ENCODE measurements around the gene STRADA. TPM values are rescaled to one million over a fixed set of nuclear protein-coding genes. Genes with fewer than 3 reads are reported as not detected.
A peak's percentile ranks its signal among the peaks of the same experiment; 100 is the strongest.

STRADA gene
- polyA plus RNA-seq, 1 donor: 43.3 TPM

- no peaks in the 10 kb centered on the region for H3K4me1 ChIP-seq (ENCODE audit: control insufficient read depth, insufficient read depth, low read length)
- no peaks in the 10 kb centered on the region for H3K9me3 ChIP-seq (ENCODE audit: control insufficient read depth, low read depth, low read length)
- no CpG with 5 or more reads among the region's 3 CpGs for WGBS (ENCODE audit: insufficient coverage, low lambda C conversion rate)
- peaks cover 52% of the 10 kb centered on the region for H3K36me3 ChIP-seq (ENCODE audit: control insufficient read depth, insufficient read depth, low read length)
- DNase-seq: no peak
- no peaks in the 10 kb centered on the region for H3K27me3 ChIP-seq (ENCODE audit: control insufficient read depth, insufficient read depth, low read length)
- no peak overlapping the region for H3K4me3 ChIP-seq (ENCODE audit: low read length)
- H3K27ac ChIP-seq (ENCODE audit: low read length): no peak overlapping the region
Measured at GRCh38 chr17:63685578-63685977, 56.0 kb downstream of the STRADA start.

- no CpG with 5 or more reads among the region's 2 CpGs for WGBS (ENCODE audit: insufficient coverage, low lambda C conversion rate)
- no peaks in the 10 kb centered on the region for H3K9me3 ChIP-seq (ENCODE audit: control insufficient read depth, low read depth, low read length)
- no peak for DNase-seq
- no peak overlapping the region for H3K27ac ChIP-seq (ENCODE audit: low read length)
- H3K36me3 ChIP-seq (ENCODE audit: control insufficient read depth, insufficient read depth, low read length): peaks cover 47% of the 10 kb centered on the region
- H3K4me3 ChIP-seq (ENCODE audit: low read length): no peak overlapping the region
- no peaks in the 10 kb centered on the region for H3K4me1 ChIP-seq (ENCODE audit: control insufficient read depth, insufficient read depth, low read length)
- no peaks in the 10 kb centered on the region for H3K27me3 ChIP-seq (ENCODE audit: control insufficient read depth, insufficient read depth, low read length)
Measured at GRCh38 chr17:63685041-63685440, 56.6 kb downstream of the STRADA start.

- no peaks in the 10 kb centered on the region for H3K9me3 ChIP-seq (ENCODE audit: control insufficient read depth, low read depth, low read length)
- no peaks in the 10 kb centered on the region for H3K4me1 ChIP-seq (ENCODE audit: control insufficient read depth, insufficient read depth, low read length)
- H3K27me3 ChIP-seq (ENCODE audit: control insufficient read depth, insufficient read depth, low read length): no peaks in the 10 kb centered on the region
- H3K27ac ChIP-seq (ENCODE audit: low read length): no peak overlapping the region
- H3K36me3 ChIP-seq (ENCODE audit: control insufficient read depth, insufficient read depth, low read length): peaks cover 31% of the 10 kb centered on the region
- no peak for DNase-seq
- H3K4me3 ChIP-seq (ENCODE audit: low read length): no peak overlapping the region
Measured at GRCh38 chr17:63682981-63683380, 58.6 kb downstream of the STRADA start.

- H3K27me3 ChIP-seq (ENCODE audit: control insufficient read depth, insufficient read depth, low read length): no peaks in the 10 kb centered on the region
- no CpG with 5 or more reads among the region's 1 CpG for WGBS (ENCODE audit: insufficient coverage, low lambda C conversion rate)
- H3K9me3 ChIP-seq (ENCODE audit: control insufficient read depth, low read depth, low read length): no peaks in the 10 kb centered on the region
- no peak overlapping the region for H3K27ac ChIP-seq (ENCODE audit: low read length)
- peaks cover 31% of the 10 kb centered on the region for H3K36me3 ChIP-seq (ENCODE audit: control insufficient read depth, insufficient read depth, low read length)
- no peak for DNase-seq
- H3K4me1 ChIP-seq (ENCODE audit: control insufficient read depth, insufficient read depth, low read length): no peaks in the 10 kb centered on the region
- H3K4me3 ChIP-seq (ENCODE audit: low read length): no peak overlapping the region
Measured at GRCh38 chr17:63682441-63682840, 59.2 kb downstream of the STRADA start.

GRCh38 chr17:63681530-63681929 lies 60.1 kb downstream of the STRADA start:
- peaks cover under 1% of the 10 kb centered on the region for H3K4me1 ChIP-seq (ENCODE audit: control insufficient read depth, insufficient read depth, low read length)
- H3K9me3 ChIP-seq (ENCODE audit: control insufficient read depth, low read depth, low read length): no peaks in the 10 kb centered on the region
- H3K36me3 ChIP-seq (ENCODE audit: control insufficient read depth, insufficient read depth, low read length): peaks cover 31% of the 10 kb centered on the region
- no peaks in the 10 kb centered on the region for H3K27me3 ChIP-seq (ENCODE audit: control insufficient read depth, insufficient read depth, low read length)
- no peak overlapping the region for H3K4me3 ChIP-seq (ENCODE audit: low read length)
- no peak for DNase-seq
- no peak overlapping the region for H3K27ac ChIP-seq (ENCODE audit: low read length)
- WGBS (ENCODE audit: insufficient coverage, low lambda C conversion rate): no CpG with 5 or more reads among the region's 8 CpGs

- DNase-seq: no peak
- H3K27me3 ChIP-seq (ENCODE audit: control insufficient read depth, insufficient read depth, low read length): no peaks in the 10 kb centered on the region
- H3K9me3 ChIP-seq (ENCODE audit: control insufficient read depth, low read depth, low read length): no peaks in the 10 kb centered on the region
- H3K4me1 ChIP-seq (ENCODE audit: control insufficient read depth, insufficient read depth, low read length): peaks cover 4% of the 10 kb centered on the region
- no peak overlapping the region for H3K27ac ChIP-seq (ENCODE audit: low read length)
- no CpG with 5 or more reads among the region's 1 CpG for WGBS (ENCODE audit: insufficient coverage, low lambda C conversion rate)
- peaks cover 25% of the 10 kb centered on the region for H3K36me3 ChIP-seq (ENCODE audit: control insufficient read depth, insufficient read depth, low read length)
- no peak overlapping the region for H3K4me3 ChIP-seq (ENCODE audit: low read length)
Measured at GRCh38 chr17:63680700-63681099, 60.9 kb downstream of the STRADA start.

GRCh38 chr17:63679214-63679613 lies 62.4 kb downstream of the STRADA start:
- Histone ChIP-seq H3K27ac (ENCODE audit: low read length) (no peak overlapping the region), H3K4me1 (ENCODE audit: control insufficient read depth, insufficient read depth, low read length) (peaks cover 9% of the 10 kb centered on the region), H3K4me3 (ENCODE audit: low read length) (no peak overlapping the region), H3K36me3 (ENCODE audit: control insufficient read depth, insufficient read depth, low read length) (peaks cover 16% of the 10 kb centered on the region), H3K9me3 (ENCODE audit: control insufficient read depth, low read depth, low read length) (no peaks in the 10 kb centered on the region), H3K27me3 (ENCODE audit: control insufficient read depth, insufficient read depth, low read length) (no peaks in the 10 kb centered on the region)
- no CpG with 5 or more reads among the region's 5 CpGs for WGBS (ENCODE audit: insufficient coverage, low lambda C conversion rate)
- no peak for DNase-seq

- H3K4me3 ChIP-seq (ENCODE audit: low read length): no peak overlapping the region
- no peak overlapping the region for H3K27ac ChIP-seq (ENCODE audit: low read length)
- peaks cover 6% of the 10 kb centered on the region for H3K36me3 ChIP-seq (ENCODE audit: control insufficient read depth, insufficient read depth, low read length)
- DNase-seq: no peak
- H3K4me1 ChIP-seq (ENCODE audit: control insufficient read depth, insufficient read depth, low read length): peaks cover 9% of the 10 kb centered on the region
- no peaks in the 10 kb centered on the region for H3K9me3 ChIP-seq (ENCODE audit: control insufficient read depth, low read depth, low read length)
- WGBS (ENCODE audit: insufficient coverage, low lambda C conversion rate): no CpG with 5 or more reads among the region's 3 CpGs
- no peaks in the 10 kb centered on the region for H3K27me3 ChIP-seq (ENCODE audit: control insufficient read depth, insufficient read depth, low read length)
Measured at GRCh38 chr17:63676584-63676983, 65.0 kb downstream of the STRADA start.

- peak; percentile 75 to 86 for DNase-seq
- Histone ChIP-seq H3K27ac (ENCODE audit: low read length) (no peak overlapping the region), H3K9me3 (ENCODE audit: control insufficient read depth, low read depth, low read length) (no peaks in the 10 kb centered on the region), H3K4me1 (ENCODE audit: control insufficient read depth, insufficient read depth, low read length) (peaks cover 9% of the 10 kb centered on the region), H3K4me3 (ENCODE audit: low read length) (no peak overlapping the region), H3K27me3 (ENCODE audit: control insufficient read depth, insufficient read depth, low read length) (no peaks in the 10 kb centered on the region), H3K36me3 (ENCODE audit: control insufficient read depth, insufficient read depth, low read length) (peaks cover 4% of the 10 kb centered on the region)
- WGBS (ENCODE audit: insufficient coverage, low lambda C conversion rate): no CpG with 5 or more reads among the region's 6 CpGs
Measured at GRCh38 chr17:63675607-63676546, 65.7 kb downstream of the STRADA start.

GRCh38 chr17:63675231-63675606 lies 66.4 kb downstream of the STRADA start:
- Histone ChIP-seq H3K27ac (ENCODE audit: low read length) (no peak overlapping the region), H3K9me3 (ENCODE audit: control insufficient read depth, low read depth, low read length) (no peaks in the 10 kb centered on the region), H3K36me3 (ENCODE audit: control insufficient read depth, insufficient read depth, low read length) (peaks cover 5% of the 10 kb centered on the region), H3K4me3 (ENCODE audit: low read length) (no peak overlapping the region), H3K27me3 (ENCODE audit: control insufficient read depth, insufficient read depth, low read length) (no peaks in the 10 kb centered on the region), H3K4me1 (ENCODE audit: control insufficient read depth, insufficient read depth, low read length) (peaks cover 9% of the 10 kb centered on the region)
- WGBS (ENCODE audit: insufficient coverage, low lambda C conversion rate): 50% methylated on average over 1 of the region's 4 CpGs
- DNase-seq: no peak

GRCh38 chr17:63672856-63673255 lies 68.7 kb downstream of the STRADA start:
- Histone ChIP-seq H3K4me3 (ENCODE audit: low read length) (no peak overlapping the region), H3K27me3 (ENCODE audit: control insufficient read depth, insufficient read depth, low read length) (no peaks in the 10 kb centered on the region), H3K4me1 (ENCODE audit: control insufficient read depth, insufficient read depth, low read length) (peaks cover 9% of the 10 kb centered on the region), H3K36me3 (ENCODE audit: control insufficient read depth, insufficient read depth, low read length) (peaks cover 20% of the 10 kb centered on the region), H3K27ac (ENCODE audit: low read length) (no peak overlapping the region), H3K9me3 (ENCODE audit: control insufficient read depth, low read depth, low read length) (no peaks in the 10 kb centered on the region)
- WGBS (ENCODE audit: insufficient coverage, low lambda C conversion rate): no CpG with 5 or more reads among the region's 2 CpGs
- no peak for DNase-seq

All from large intestine (tissue), 3 donors.